PC-3 (cell line): ENCODE data around the gene FAM131A. TPM values are rescaled to one million over a fixed set of nuclear protein-coding genes. Genes with fewer than 3 reads are reported as not detected.

ENCODE experiments used
- ATAC-seq: fragments of 200-7000 bp; cut with Tn5 transposase; 2 replicates; pipeline ENCODE4 v1.9.1; 2020; ENCODE audit warnings: mild to moderate bottlenecking, moderate library complexity
- BruUV-seq: library from RNA; stranded (reverse); fragments of 400-500 nt; replicated peaks from 2 replicates; lab custom pipeline; 2021; lab: Mats Ljungman, UMichigan
- CTCF ChIA-PET: fragments of 300-600 bp; sonication (Branson Sonifier 250); formaldehyde crosslinking; loops from one replicate; lab custom pipeline; 2022; ENCODE audit warnings: antibody characterized with exemption; lab: Charles Lee
- POLR2A ChIA-PET: fragments of 300-600 bp; sonication (Branson Sonifier 250); formaldehyde crosslinking; loops from one replicate; lab custom pipeline; 2022; ENCODE audit warnings: antibody characterized with exemption; ENCODE audit not compliant: unreplicated experiment; lab: Charles Lee
- DNase-seq: peaks from one replicate; pipeline ENCODE4 v3.0.0-alpha.2; 2015
- H2AFZ ChIP-seq: fragments of 300-600 bp; sonication (generic); 2 replicates; pipeline ENCODE4 v1.6.0; 2016; ENCODE audit warnings: antibody characterized with exemption, low read length
- H3F3A ChIP-seq: fragments of 300-600 bp; sonication (generic); one replicate; pipeline ENCODE4 v1.6.0; 2017; ENCODE audit warnings: antibody characterized with exemption, low read length, control low read depth, mild to moderate bottlenecking; ENCODE audit not compliant: unreplicated experiment
- H3K27ac ChIP-seq: fragments of 300-600 bp; sonication (generic); 2 replicates; pipeline ENCODE4 v1.5.1; 2016; ENCODE audit warnings: mild to moderate bottlenecking, low read length
- H3K27me3 ChIP-seq: fragments of 300-600 bp; sonication (generic); 2 replicates; pipeline ENCODE4 v1.6.1; 2016; ENCODE audit warnings: low read length, mixed read lengths
- H3K36me3 ChIP-seq: fragments of 300-600 bp; sonication (generic); 2 replicates; pipeline ENCODE4 v1.6.1; 2016; ENCODE audit warnings: low read depth, mixed run types, low read length, mixed read lengths
- H3K4me1 ChIP-seq: fragments of 300-600 bp; sonication (generic); 2 replicates; pipeline ENCODE4 v1.5.1; 2016; ENCODE audit warnings: low read length; ENCODE audit not compliant: insufficient read depth
- H3K4me2 ChIP-seq: fragments of 300-600 bp; sonication (generic); 2 replicates; pipeline ENCODE4 v1.6.0; 2016; ENCODE audit warnings: low read length
- H3K4me3 ChIP-seq: fragments of 300-600 bp; sonication (generic); 2 replicates; pipeline ENCODE4 v1.5.1; 2016; ENCODE audit warnings: mild to moderate bottlenecking, low read length, mixed read lengths
- H3K79me2 ChIP-seq: fragments of 300-600 bp; sonication (generic); 2 replicates; pipeline ENCODE4 v1.6.1; 2017; ENCODE audit warnings: low read length, mixed read lengths
- H3K9ac ChIP-seq: fragments of 300-600 bp; sonication (generic); 2 replicates; pipeline ENCODE4 v1.6.0; 2016; ENCODE audit warnings: mild to moderate bottlenecking, low read length
- H3K9me2 ChIP-seq: fragments of 300-600 bp; sonication (generic); replicated peaks from 2 replicates; pipeline ENCODE4 v1.6.1; 2016; ENCODE audit warnings: mixed run types, low read length, mixed read lengths
- H3K9me3 ChIP-seq: fragments of 300-600 bp; sonication (generic); 2 replicates; pipeline ENCODE4 v1.6.1; 2016; ENCODE audit warnings: low read length, mixed read lengths
- H4K20me1 ChIP-seq: fragments of 300-600 bp; sonication (generic); 2 replicates; pipeline ENCODE4 v1.6.1; 2016; ENCODE audit warnings: low read length, mixed read lengths
- CTCF ChIP-seq: fragments of 300-600 bp; sonication (generic); conservative IDR thresholded peaks from 2 replicates; pipeline ENCODE4 v1.5.1; 2017; ENCODE audit warnings: antibody characterized with exemption, low read depth, mild to moderate bottlenecking, low read length
- EZH2 ChIP-seq: fragments of 300-600 bp; sonication (generic); IDR thresholded peaks from one replicate; pipeline ENCODE4 v1.6.1; 2017; ENCODE audit warnings: antibody characterized with exemption, mild to moderate bottlenecking, low read length; ENCODE audit not compliant: unreplicated experiment
- EZH2phosphoT487 ChIP-seq: fragments of 300-600 bp; sonication (generic); IDR thresholded peaks from 2 replicates; pipeline ENCODE4 v1.6.1; 2018; ENCODE audit warnings: mild to moderate bottlenecking, antibody characterized with exemption, low read length, borderline replicate concordance
- intact Hi-C: fragments of 100-400 bp; cut with micrococcal nuclease; formaldehyde crosslinking; loops from 2 replicates; pipeline ENCODE4 v1.9.0; 2023
- total RNA-seq: library from RNA; depleted of rRNA; stranded (reverse); fragments of >200 nt; gene quantifications from 2 replicates; pipeline ENCODE4 v1.2.3, GENCODE V29; 2014

The FAM131A gene
- total RNA-seq, 1 experiment from 2014 or later: 21.9 TPM

- Histone ChIP-seq H4K20me1 (no peaks in the 10 kb centered on the region), H3K27ac (no peak overlapping the region), H3K9ac (no peak overlapping the region), H3K27me3 (no peaks in the 10 kb centered on the region), H3K79me2 (no peaks in the 10 kb centered on the region), H3F3A (no peaks in the 10 kb centered on the region), H3K36me3 (peaks cover 9% of the 10 kb centered on the region; the same call in 1 of the 2 replicates), H3K4me2 (no peak overlapping the region), H3K9me2 (no peaks in the 10 kb centered on the region), H3K4me1 (peaks cover 3% of the 10 kb centered on the region; the same call in 1 of the 2 replicates), H3K4me3 (no peak overlapping the region), H3K9me3 (no peaks in the 10 kb centered on the region), H2AFZ (no peak overlapping the region)
- intact Hi-C loops: no loop called here
- ATAC-seq: no peak
- ChIA-PET CTCF (no interaction called here), POLR2A (no interaction called here)
- BruUV-seq: no TSS peak
- DNase-seq: no peak
- TF ChIP-seq CTCF (no peak), EZH2 (no peak), EZH2phosphoT487 (no peak)
Observed at GRCh38 chr3:184350618-184351017, 13.2 kb downstream of the FAM131A start.

GRCh38 chr3:184351511-184352148 is 14.2 kb downstream of the FAM131A start:
- no peaks in the 10 kb centered on the region for H3K79me2 ChIP-seq
- no peaks in the 10 kb centered on the region for H3K27me3 ChIP-seq
- ChIA-PET CTCF (no interaction called here), POLR2A (interaction anchor here (0.6 kb wide), 1 partner anchor 36 kb away, joined by 19 read pairs; no protein-coding TSS in a partner anchor)
- DNase-seq (no peak), ATAC-seq (no peak)
- no peak overlapping the region for H3K4me3 ChIP-seq
- no peaks in the 10 kb centered on the region for H3K4me1 ChIP-seq
- H3K36me3 ChIP-seq: peaks cover 9% of the 10 kb centered on the region; the same call in 1 of the 2 replicates
- no TSS peak for BruUV-seq
- TF ChIP-seq EZH2: no peak
- intact Hi-C loops: no loop called here
- H4K20me1 ChIP-seq: no peaks in the 10 kb centered on the region
- no peaks in the 10 kb centered on the region for H3K9me3 ChIP-seq
- no peak overlapping the region for H3K9ac ChIP-seq
- no peak overlapping the region for H3K4me2 ChIP-seq
- no peak overlapping the region for H2AFZ ChIP-seq
- no peaks in the 10 kb centered on the region for H3F3A ChIP-seq
- H3K9me2 ChIP-seq: no peaks in the 10 kb centered on the region
- no peak overlapping the region for H3K27ac ChIP-seq

- intact Hi-C loops: no loop called here
- H4K20me1 ChIP-seq: no peaks in the 10 kb centered on the region
- no peak overlapping the region for H2AFZ ChIP-seq
- DNase-seq (no peak), ATAC-seq (no peak)
- no peaks in the 10 kb centered on the region for H3K79me2 ChIP-seq
- no peak overlapping the region for H3K4me2 ChIP-seq
- H3F3A ChIP-seq: no peaks in the 10 kb centered on the region
- ChIA-PET POLR2A (no interaction called here), CTCF (interaction anchor here (0.5 kb wide), 1 partner anchor 33 kb away, joined by 4 read pairs; no protein-coding TSS in a partner anchor)
- no peak overlapping the region for H3K27ac ChIP-seq
- no peaks in the 10 kb centered on the region for H3K9me2 ChIP-seq
- TF ChIP-seq EZH2 (no peak), CTCF (no peak), EZH2phosphoT487 (no peak)
- H3K9me3 ChIP-seq: no peaks in the 10 kb centered on the region
- H3K36me3 ChIP-seq: peaks cover 9% of the 10 kb centered on the region; the same call in 1 of the 2 replicates
- no peak overlapping the region for H3K9ac ChIP-seq
- no peaks in the 10 kb centered on the region for H3K27me3 ChIP-seq
- no peak overlapping the region for H3K4me3 ChIP-seq
- no peaks in the 10 kb centered on the region for H3K4me1 ChIP-seq
- no TSS peak for BruUV-seq
Observed at GRCh38 chr3:184352149-184352785, 14.9 kb downstream of the FAM131A start.
